Prostate gland (tissue), 2 donors: ENCODE measurements around the gene PAAF1. TPM values are rescaled to one million over a fixed set of nuclear protein-coding genes. Genes with fewer than 3 reads are reported as not detected.

ENCODE experiments used
- DNase-seq: peaks from one replicate; pipeline ENCODE4 v3.0.0-alpha.2; 2019; ENCODE audit warnings: low spot score
- H3K27ac ChIP-seq, 2 donors: fragments of 200-600 bp; sonication (generic); 2 replicates each; pipeline ENCODE4 v1.5.1; 2017 to 2019
- H3K27me3 ChIP-seq: fragments of 200-600 bp; sonication (generic); replicated peaks from 2 replicates; pipeline ENCODE4 v1.5.1; 2019; ENCODE audit not compliant: insufficient read depth
- H3K36me3 ChIP-seq, 2 donors: fragments of 200-600 bp; sonication (generic); 1 replicate in 1 of 2; 2 replicates in 1 of 2; pipeline versions ENCODE4 v1.5.1 to v1.8.1; 2017 to 2019
- H3K4me1 ChIP-seq: fragments of 200-600 bp; sonication (generic); replicated peaks from 2 replicates; pipeline ENCODE4 v1.5.1; 2019
- H3K4me3 ChIP-seq, 2 donors: fragments of 200-600 bp; sonication (generic); 2 replicates each; pipeline ENCODE4 v1.5.1; 2017 to 2019
- H3K9me3 ChIP-seq: fragments of 200-600 bp; sonication (generic); 2 replicates; pipeline ENCODE4 v1.5.1; 2017
- CTCF ChIP-seq, 4 experiments: fragments of 200-600 bp in 2 of 4; fragments of 450-650 bp in 2 of 4; sonication (generic) in 2 of 4; IDR thresholded peaks; 1 replicate in 3 of 4; 2 replicates in 1 of 4; pipeline ENCODE4 v1.5.1; 2016 to 2019; ENCODE audit warnings: antibody characterized with exemption in 4 of 4, mild to moderate bottlenecking in 2 of 4, moderate library complexity in 2 of 4
- POLR2A ChIP-seq: fragments of 450-650 bp; IDR thresholded peaks from one replicate; pipeline ENCODE4 v1.6.1; 2016; ENCODE audit warnings: antibody characterized with exemption, mild to moderate bottlenecking
- POLR2AphosphoS5 ChIP-seq: sonication (generic); formaldehyde crosslinking; IDR thresholded peaks from one replicate; pipeline ENCODE4 v1.6.1; 2017; ENCODE audit warnings: antibody characterized with exemption
- WGBS: methylation state at CpG from one replicate; pipeline ENCODE4 v1.1.5; 2018; 5-methylcytosine and 5-hydroxymethylcytosine counted together
- intact Hi-C: fragments of 100-400 bp; cut with DNase I; formaldehyde crosslinking; loops from one replicate; pipeline ENCODE4 v1.14.2; 2022
- total RNA-seq, 2 donors: library from RNA; depleted of rRNA; stranded (reverse); fragments of >200 nt; gene quantifications; one replicate each; pipeline ENCODE4 v1.1.0, GENCODE V29; 2016

Gene PAAF1
- total RNA-seq, 2 donors from 2014 or later, result 15.6 to 28.3 TPM

GRCh38 chr11:73974604-73975478, 98.0 kb downstream of the PAAF1 start:
- intact Hi-C loops, result no loop called here
- Histone ChIP-seq H3K4me3 (no peak overlapping the region), H3K9me3 (no peaks in the 10 kb centered on the region), H3K27ac (no peak overlapping the region), H3K36me3 (no peaks in the 10 kb centered on the region), H3K27me3 (no peaks in the 10 kb centered on the region), H3K4me1 (no peaks in the 10 kb centered on the region)
- TF ChIP-seq POLR2A (no peak), CTCF (IDR thresholded peaks at IDR 0.05) (no peak), POLR2AphosphoS5 (no peak)
- WGBS, result 90% methylated on average over 13 of the region's 13 CpGs
- DNase-seq, result no peak

GRCh38 chr11:73975479-73975757, 98.6 kb downstream of the PAAF1 start:
- no peak for DNase-seq
- Histone ChIP-seq H3K27ac (no peak overlapping the region), H3K36me3 (no peaks in the 10 kb centered on the region), H3K9me3 (no peaks in the 10 kb centered on the region), H3K4me3 (no peak overlapping the region), H3K4me1 (no peaks in the 10 kb centered on the region), H3K27me3 (no peaks in the 10 kb centered on the region)
- whole genome bisulfite sequencing, result 86% methylated on average over 6 of the region's 6 CpGs
- intact Hi-C loops, result no loop called here
- no peak for TF ChIP-seq CTCF (IDR thresholded peaks at IDR 0.05)
- TF ChIP-seq POLR2AphosphoS5, result no peak
- TF ChIP-seq POLR2A, result no peak

- no peak for DNase-seq
- Histone ChIP-seq H3K36me3 (no peaks in the 10 kb centered on the region), H3K4me3 (no peak overlapping the region), H3K27me3 (no peaks in the 10 kb centered on the region), H3K9me3 (no peaks in the 10 kb centered on the region), H3K27ac (no peak overlapping the region), H3K4me1 (no peaks in the 10 kb centered on the region)
- TF ChIP-seq POLR2AphosphoS5 (no peak), POLR2A (no peak), CTCF (IDR thresholded peaks at IDR 0.05) (no peak)
- intact Hi-C loops, result no loop called here
- WGBS, result 89% methylated on average over 14 of the region's 14 CpGs
These were observed 99.8 kb downstream of the PAAF1 start for GRCh38 chr11:73976451-73977151.

GRCh38 chr11:73977856-73978519, 101.2 kb downstream of the PAAF1 start:
- no peak overlapping the region for H3K27ac ChIP-seq
- H3K36me3 ChIP-seq, result no peaks in the 10 kb centered on the region
- TF ChIP-seq POLR2A, result no peak
- TF ChIP-seq POLR2AphosphoS5, result no peak
- no peak for TF ChIP-seq CTCF (IDR thresholded peaks at IDR 0.05)
- H3K27me3 ChIP-seq, result no peaks in the 10 kb centered on the region
- no peaks in the 10 kb centered on the region for H3K9me3 ChIP-seq
- intact Hi-C loops, result no loop called here
- WGBS, result 95% methylated on average over 18 of the region's 18 CpGs
- no peaks in the 10 kb centered on the region for H3K4me1 ChIP-seq
- no peak for DNase-seq
- no peak overlapping the region for H3K4me3 ChIP-seq
